Measurements from ENCODE around the gene PACRG.
A peak's percentile ranks its signal among the peaks of the same experiment; 100 is the strongest.
"Not testable (repeated sequence)": the region's sequence is repeated elsewhere in the genome, so short reads cannot be mapped to it uniquely, and the experiment has no call there.

The PACRG gene

GRCh38 chr6:162727322-162728182, at the start of gene PACRG, which contains the start of gene PRKN:
TSS of gene PACRG (plus strand) at chr6:162727974.
TSS of gene PRKN (minus strand) at chr6:162727766.
- TF ChIP-seq GATA1 (IDR thresholded peaks at IDR 0.05; ENCODE audit: low read depth, low read length) (no peak), POLR2A (IDR thresholded peaks at IDR 0.05; ENCODE audit: low read length) (peak; percentile 74)

GRCh38 chr6:162678896-162679295, 48.9 kb upstream of the PACRG start:
- not testable (repeated sequence) for DNase-seq

More at GRCh38 chr6:162727322-162728182, at the start of gene PACRG, which contains the start of gene PRKN:
- DNase-seq, result peak; percentile 97

- DNase-seq, result no peak
- no peak for TF ChIP-seq GATA1 (IDR thresholded peaks at IDR 0.05; ENCODE audit: low read depth, low read length)
- no peak for TF ChIP-seq POLR2A (IDR thresholded peaks at IDR 0.05; ENCODE audit: low read length)
These were observed 48.1 kb upstream of the PACRG start for GRCh38 chr6:162679681-162680080.

GRCh38 chr6:162680367-162680766, 47.4 kb upstream of the PACRG start:
- TF ChIP-seq GATA1 (IDR thresholded peaks at IDR 0.05; ENCODE audit: low read depth, low read length) (no peak), POLR2A (IDR thresholded peaks at IDR 0.05; ENCODE audit: low read length) (no peak)
- no peak for DNase-seq

GRCh38 chr6:162680871-162681270, 46.9 kb upstream of the PACRG start:
- DNase-seq, result no peak
- TF ChIP-seq POLR2A (IDR thresholded peaks at IDR 0.05; ENCODE audit: low read length) (no peak), GATA1 (IDR thresholded peaks at IDR 0.05; ENCODE audit: low read depth, low read length) (no peak)

GRCh38 chr6:162681447-162681846, 46.3 kb upstream of the PACRG start:
- DNase-seq, result no peak
- TF ChIP-seq GATA1 (IDR thresholded peaks at IDR 0.05; ENCODE audit: low read depth, low read length) (no peak), POLR2A (IDR thresholded peaks at IDR 0.05; ENCODE audit: low read length) (no peak)

- no peak for DNase-seq
- TF ChIP-seq GATA1 (IDR thresholded peaks at IDR 0.05; ENCODE audit: low read depth, low read length), result no peak
- no peak for TF ChIP-seq POLR2A (IDR thresholded peaks at IDR 0.05; ENCODE audit: low read length)
These were observed 44.6 kb upstream of the PACRG start for GRCh38 chr6:162683135-162683534.

- TF ChIP-seq POLR2A (IDR thresholded peaks at IDR 0.05; ENCODE audit: low read length) (no peak), GATA1 (IDR thresholded peaks at IDR 0.05; ENCODE audit: low read depth, low read length) (no peak)
- no peak for DNase-seq
These were observed 43.7 kb upstream of the PACRG start for GRCh38 chr6:162684052-162684451.

GRCh38 chr6:162684961-162685360, 42.8 kb upstream of the PACRG start:
- no peak for TF ChIP-seq GATA1 (IDR thresholded peaks at IDR 0.05; ENCODE audit: low read depth, low read length)
- no peak for TF ChIP-seq POLR2A (IDR thresholded peaks at IDR 0.05; ENCODE audit: low read length)
- DNase-seq, result no peak

GRCh38 chr6:162685586-162685985, 42.2 kb upstream of the PACRG start:
- no peak for TF ChIP-seq POLR2A (IDR thresholded peaks at IDR 0.05; ENCODE audit: low read length)
- DNase-seq, result no peak

- TF ChIP-seq POLR2A (IDR thresholded peaks at IDR 0.05; ENCODE audit: low read length) (no peak), GATA1 (IDR thresholded peaks at IDR 0.05; ENCODE audit: low read depth, low read length) (no peak)
- DNase-seq, result no peak
These were observed 38.9 kb upstream of the PACRG start for GRCh38 chr6:162688751-162689345.

- no peak for DNase-seq
These were observed 37.6 kb upstream of the PACRG start for GRCh38 chr6:162690158-162690557.

GRCh38 chr6:162697872-162698403, 29.8 kb upstream of the PACRG start:
- TF ChIP-seq GATA1 (IDR thresholded peaks at IDR 0.05; ENCODE audit: low read depth, low read length) (no peak), POLR2A (IDR thresholded peaks at IDR 0.05; ENCODE audit: low read length) (no peak)

More at GRCh38 chr6:162690158-162690557, 37.6 kb upstream of the PACRG start:
- TF ChIP-seq GATA1 (IDR thresholded peaks at IDR 0.05; ENCODE audit: low read depth, low read length) (no peak), POLR2A (IDR thresholded peaks at IDR 0.05; ENCODE audit: low read length) (no peak)

GRCh38 chr6:162698440-162698839, 29.3 kb upstream of the PACRG start:
- DNase-seq, result no peak

More at GRCh38 chr6:162697872-162698403, 29.8 kb upstream of the PACRG start:
- no peak for DNase-seq

More at GRCh38 chr6:162698440-162698839, 29.3 kb upstream of the PACRG start:
- TF ChIP-seq GATA1 (IDR thresholded peaks at IDR 0.05; ENCODE audit: low read depth, low read length) (no peak), POLR2A (IDR thresholded peaks at IDR 0.05; ENCODE audit: low read length) (no peak)
